GM19023 (cell line): ENCODE data around the gene CCDC85C.

Experiments used
- ATAC-seq: cut with Tn5 transposase; IDR thresholded peaks from one replicate; pipeline ENCODE4 v1.9.1; 2021; ENCODE audit warnings: mild to moderate bottlenecking, moderate library complexity; ENCODE audit not compliant: unreplicated experiment

The CCDC85C gene

GRCh38 chr14:99562856-99563748, 40.9 kb downstream of the CCDC85C start:
- no peak for ATAC-seq

DNA sequence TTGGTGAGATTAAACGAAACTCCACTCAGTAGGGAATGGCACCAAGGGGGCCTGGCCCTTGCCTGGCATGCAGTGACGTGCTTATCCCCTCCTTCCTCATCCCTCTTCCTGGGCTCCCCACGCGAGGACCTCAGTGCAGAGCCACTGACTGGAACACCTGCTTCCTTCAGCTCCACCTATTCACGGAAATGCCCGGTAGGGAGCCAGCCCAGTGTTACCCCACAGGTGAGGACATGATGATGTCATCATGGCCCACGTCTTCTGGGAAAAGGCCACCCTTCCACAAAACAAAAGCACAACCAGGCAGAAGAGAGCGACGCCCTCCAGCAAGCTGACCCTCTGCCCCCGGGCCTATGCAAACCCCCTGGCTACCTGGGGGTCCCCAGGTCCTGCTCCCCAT, 42.1 kb downstream of the CCDC85C start:
- ATAC-seq: no peak

DNA sequence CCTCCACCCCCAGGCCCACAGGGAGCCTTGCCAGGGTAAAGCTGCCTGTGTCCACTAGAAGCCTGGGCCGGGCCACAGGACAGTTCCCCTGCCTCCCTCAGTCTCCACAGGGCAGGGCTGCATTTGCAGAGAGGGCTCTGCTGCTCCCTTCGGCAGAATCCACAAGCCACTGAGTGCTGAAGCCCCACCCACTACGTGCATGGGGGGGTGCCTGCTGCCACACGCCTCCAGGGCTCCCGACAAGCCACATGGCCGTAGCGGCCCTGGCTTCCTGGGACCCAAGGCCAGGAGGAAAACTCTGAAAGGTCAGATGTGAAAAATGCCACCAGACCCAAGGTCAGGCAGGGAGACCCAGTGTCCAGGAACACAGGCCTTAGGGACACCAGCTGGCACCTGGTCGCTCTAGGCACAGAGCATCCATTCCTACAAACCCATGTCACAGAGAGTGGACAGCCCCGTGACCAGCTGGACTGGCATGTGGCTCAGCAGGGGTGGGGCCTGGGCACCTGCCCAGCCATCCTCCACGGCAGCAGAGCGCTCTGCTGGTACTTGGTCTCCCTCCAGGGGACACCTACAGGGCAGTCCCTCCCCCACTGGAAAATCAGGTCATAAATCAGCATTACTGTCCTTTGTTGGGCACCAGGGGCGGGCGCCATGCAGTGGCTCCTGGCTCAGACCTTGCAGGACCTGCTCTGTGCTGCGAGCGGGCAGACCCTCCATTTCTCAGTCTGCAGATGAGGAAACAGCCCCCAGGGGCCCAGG, 42.9 kb downstream of the CCDC85C start:
- no peak for ATAC-seq

DNA sequence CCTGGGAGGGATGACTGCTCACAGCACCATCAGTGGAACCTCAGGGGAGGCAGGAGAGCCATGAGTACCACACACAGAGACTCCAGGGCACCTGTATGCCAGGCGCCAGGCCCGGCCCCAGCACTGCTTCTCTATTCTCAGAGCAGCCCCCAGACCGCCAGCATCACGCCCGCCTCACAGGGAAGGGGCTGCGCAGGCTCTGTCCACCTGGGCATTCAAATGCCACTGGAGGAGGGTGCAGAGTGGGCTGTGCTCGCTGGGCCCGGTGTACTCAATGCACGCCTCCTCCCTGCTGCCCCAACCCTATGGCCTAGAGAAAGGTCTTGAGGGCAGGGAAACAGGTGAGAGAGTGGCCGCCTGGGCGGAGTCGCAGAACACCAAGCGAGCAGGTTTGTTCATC, 43.6 kb downstream of the CCDC85C start:
- ATAC-seq: no peak

DNA sequence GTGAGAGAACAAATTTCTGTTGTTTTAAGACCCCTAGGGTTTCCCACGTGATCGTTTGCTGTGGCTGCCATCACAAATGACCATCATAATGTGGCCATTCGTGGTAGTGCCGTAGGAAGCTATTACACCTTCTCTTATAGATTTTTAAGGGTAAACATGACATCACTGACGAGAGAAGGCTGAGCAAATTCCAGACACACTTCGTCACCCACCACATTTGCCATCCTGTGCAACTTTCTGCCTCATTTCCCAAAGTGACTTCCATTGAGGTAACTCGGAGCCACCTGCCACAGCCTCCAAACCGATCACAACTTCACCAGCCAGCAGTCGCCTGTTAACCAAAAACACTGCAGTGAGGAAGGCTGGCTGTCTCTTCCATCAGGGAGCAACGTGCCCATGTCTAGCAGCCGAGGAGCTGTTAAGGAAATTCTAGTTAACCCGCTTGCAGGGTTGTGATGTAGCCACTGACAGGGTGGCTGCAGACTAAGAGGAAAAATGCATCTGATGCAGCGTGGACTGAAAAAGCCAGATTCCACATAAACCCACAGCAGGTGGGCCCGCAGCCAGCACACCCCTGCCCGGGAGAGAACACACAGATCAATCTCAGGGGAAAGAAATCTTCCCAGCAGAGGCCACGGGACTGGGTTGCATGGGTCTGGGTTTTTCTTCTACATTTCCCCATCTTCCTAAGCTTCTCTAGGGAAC, 44.6 kb downstream of the CCDC85C start:
- no peak for ATAC-seq

DNA sequence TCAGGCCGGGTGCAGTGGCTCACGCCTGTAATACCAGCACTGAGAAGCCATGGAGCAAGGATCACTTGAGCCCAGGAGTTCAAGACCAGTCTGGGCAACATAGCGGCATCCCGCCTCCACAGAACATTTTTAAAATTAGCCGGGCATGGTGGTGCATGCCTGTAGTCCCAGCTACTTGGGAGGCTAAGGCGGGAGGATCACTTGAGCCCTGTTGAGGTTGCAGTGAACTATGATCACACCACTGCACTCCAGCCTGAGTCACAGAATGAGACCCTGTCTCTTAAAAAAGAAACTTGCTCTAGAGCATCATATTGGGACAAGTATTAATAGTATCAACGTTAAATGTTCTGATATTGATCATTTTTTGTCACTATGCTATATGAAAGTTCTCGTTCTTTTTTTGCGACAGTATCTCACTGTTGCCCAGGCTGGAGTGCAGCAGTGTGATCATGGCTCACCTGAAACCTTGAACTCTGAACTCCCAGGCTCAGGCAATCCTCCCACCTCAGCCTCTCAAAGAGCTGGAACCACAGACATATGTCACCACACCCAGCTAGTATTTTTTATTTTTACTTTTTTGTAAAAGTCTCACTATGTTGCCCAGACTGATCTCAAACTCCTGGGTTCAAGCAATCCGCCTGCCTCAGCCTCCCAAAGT, 47.7 kb downstream of the CCDC85C start:
- no peak for ATAC-seq

DNA sequence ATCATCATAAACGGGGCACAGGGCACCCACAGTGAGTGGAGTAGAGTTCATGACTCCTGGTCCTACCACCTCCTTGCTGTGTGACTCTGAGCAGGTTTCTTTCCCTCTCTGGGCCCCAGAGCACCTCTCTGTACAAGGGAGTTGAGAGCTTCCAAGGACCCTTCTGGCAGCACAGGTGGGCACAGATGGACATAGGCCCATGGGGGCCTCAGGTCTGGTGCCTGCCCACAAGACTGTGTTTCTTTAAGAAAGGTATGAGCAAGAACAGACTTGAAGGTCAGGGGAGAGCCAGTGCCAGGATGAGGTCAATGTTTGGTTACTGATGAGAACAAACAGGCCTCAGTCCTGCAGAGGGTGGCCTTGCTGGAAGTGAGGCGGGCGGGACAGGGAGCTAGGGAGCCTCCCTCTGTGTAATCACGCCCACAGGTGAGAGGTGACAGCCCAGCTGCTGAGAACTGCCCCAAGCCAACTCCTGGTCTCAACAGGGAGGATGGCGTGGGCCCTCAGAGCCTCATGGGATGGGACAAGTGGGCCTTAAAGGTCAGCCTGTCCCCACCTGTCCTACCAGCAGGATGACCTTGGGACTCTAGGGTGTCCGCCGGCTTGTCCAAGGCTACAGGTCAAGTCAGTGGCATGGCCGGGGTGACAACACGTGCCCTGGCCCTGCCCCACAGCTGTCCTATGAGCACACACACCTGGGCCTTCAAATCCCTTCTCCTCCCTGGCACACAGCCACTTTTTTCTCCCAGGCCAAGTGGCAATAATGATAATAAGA, 49.1 kb downstream of the CCDC85C start:
- ATAC-seq: no peak

DNA sequence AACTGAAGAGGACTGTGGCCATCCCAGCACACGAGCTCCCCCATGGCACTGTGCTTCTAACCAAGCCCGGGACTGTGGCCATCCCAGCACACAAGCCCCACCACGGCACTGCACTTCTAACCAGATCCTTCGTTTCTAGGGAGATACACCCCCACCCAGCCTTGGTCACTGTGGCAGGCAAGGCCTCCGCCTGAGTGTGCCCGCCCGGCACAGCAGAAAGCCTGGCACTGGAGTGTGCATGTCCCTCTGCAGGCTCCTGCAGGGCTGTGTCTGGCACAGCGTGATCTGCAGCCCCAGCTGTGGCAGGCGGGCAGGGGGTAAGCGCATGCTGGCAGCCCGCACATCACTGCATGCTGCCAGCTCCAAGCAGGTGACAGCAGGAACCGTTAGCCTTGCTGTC, 49.8 kb downstream of the CCDC85C start:
- ATAC-seq: no peak

DNA sequence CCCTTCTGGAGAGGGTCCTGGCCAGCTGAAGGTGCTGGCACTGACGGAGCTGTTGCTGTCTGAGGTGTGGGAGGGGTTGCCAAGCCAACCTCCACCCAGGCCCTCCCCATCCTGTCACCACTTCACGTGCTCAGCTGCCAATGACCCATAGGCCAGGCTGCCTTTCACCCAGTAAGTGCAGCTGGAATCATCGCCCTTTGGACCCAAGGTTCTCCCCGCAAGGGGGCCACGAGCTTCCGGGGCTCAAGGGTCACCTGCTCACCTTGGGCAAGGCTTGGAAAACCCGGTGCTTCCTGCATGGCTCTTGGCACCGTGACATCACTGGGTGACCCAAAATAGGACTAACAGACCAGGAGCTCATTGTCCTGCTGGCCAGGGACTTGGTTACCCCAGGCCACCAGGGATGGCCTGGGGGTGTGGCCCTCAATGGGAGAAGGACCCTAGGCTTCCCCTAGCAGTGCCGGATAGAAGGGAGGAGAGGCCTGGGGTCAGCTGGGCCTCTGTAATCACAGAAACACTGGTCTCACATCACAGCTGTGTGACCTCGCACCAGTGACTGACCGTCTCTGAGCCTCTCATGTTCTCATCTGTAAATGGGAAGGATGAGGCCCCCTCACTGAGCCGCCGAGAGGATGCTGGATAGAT, 51.3 kb downstream of the CCDC85C start:
- ATAC-seq: no peak

- ATAC-seq: no peak
Observed at GRCh38 chr14:99552021-99552553, 51.9 kb downstream of the CCDC85C start.

- ATAC-seq: no peak
Observed at GRCh38 chr14:99551034-99551922, 52.7 kb downstream of the CCDC85C start.

GRCh38 chr14:99550387-99550992, 53.5 kb downstream of the CCDC85C start:
- no peak for ATAC-seq

DNA sequence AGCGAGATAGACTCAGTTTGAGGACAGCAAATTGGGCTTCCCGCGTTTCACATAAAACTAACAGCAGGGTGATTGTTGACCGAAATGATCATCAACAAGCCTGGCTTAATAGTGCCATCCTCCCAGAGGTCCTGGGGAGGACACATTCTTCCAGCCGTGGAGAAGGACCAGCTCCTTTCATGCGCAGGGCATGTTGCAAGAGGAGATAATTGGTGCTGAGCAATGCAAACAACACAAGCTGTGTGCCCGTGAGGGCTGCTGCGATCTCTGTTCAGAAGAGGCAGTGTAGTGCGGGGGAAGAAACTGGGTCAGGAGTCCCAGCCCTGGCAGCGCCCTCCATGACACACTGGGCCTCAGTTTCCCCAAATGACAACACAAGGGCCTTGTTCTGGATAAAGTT, 54.3 kb downstream of the CCDC85C start:
- ATAC-seq: no peak

GRCh38 chr14:99548871-99549515, 55.0 kb downstream of the CCDC85C start:
- ATAC-seq: no peak

GRCh38 chr14:99548255-99548654, 55.8 kb downstream of the CCDC85C start:
- no peak for ATAC-seq

DNA sequence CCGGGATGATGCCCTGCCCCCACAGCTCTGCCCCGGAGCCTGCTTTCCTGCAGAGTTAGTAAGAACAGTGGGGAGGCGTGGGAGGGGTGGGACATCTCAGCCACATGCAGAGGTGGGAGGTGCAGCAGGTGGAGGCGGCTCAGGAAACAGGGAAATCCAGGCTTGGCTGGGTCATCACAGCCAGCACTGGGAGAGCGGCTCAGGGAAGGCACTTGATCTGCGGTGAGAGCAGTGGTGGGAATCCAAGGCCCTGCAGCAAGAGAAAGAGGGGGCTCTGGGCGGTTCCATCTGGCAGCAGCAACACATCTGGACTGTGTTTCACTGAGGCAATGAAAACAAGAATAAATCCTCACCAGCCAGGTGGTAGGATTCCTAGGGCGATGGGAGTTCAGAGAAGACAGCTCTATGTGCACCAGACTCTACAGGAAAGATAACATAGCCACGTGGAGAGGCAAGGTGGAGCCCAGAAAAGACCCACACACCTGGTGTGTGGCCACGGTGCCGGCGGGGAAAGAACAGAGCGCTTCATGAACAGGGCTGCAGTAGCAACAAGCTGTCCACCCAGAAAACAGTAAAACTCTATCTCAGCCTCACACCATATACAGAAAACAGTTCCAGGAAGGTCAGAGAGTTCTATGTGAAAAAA, 57.6 kb downstream of the CCDC85C start:
- no peak for ATAC-seq

DNA sequence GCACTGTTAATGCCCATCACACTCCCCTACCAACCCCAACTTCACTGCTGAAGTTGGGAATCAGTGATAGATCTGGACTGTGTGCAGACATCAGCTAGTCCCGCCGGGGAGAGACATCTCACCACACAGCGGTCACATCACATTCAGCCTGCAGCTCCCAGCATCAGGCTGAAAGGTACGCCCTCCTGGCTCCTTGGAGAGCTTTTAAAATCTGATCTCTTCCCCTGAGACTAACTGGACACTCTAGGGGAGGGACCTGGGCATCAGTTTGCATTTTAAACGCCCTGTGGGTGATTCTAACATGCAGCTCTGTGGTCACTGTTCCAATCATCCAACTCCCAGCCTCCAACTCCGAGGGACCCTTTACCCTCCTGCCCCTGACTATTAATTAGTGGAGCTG, 58.4 kb downstream of the CCDC85C start:
- no peak for ATAC-seq
